Hepatocyte (in vitro differentiated cells): ENCODE data around the gene QRICH2.

Experiments used
- CTCF ChIP-seq: fragments of 200-600 bp; sonication (generic); IDR thresholded peaks from 2 replicates; pipeline ENCODE4 v1.5.1; 2016; ENCODE audit warnings: antibody characterized with exemption, mild to moderate bottlenecking; ENCODE audit not compliant: poor library complexity
- EZH2 ChIP-seq: fragments of 200-600 bp; sonication (generic); IDR thresholded peaks from 2 replicates; pipeline ENCODE4 v1.6.1; 2016; ENCODE audit warnings: antibody characterized with exemption, mild to moderate bottlenecking, borderline replicate concordance
- EZH2phosphoT487 ChIP-seq: fragments of 200-600 bp; sonication (generic); IDR thresholded peaks from one replicate; pipeline ENCODE4 v1.6.1; 2018; ENCODE audit warnings: antibody characterized with exemption, mild to moderate bottlenecking, low read depth, moderate library complexity; ENCODE audit not compliant: unreplicated experiment, severe bottlenecking

DNA sequence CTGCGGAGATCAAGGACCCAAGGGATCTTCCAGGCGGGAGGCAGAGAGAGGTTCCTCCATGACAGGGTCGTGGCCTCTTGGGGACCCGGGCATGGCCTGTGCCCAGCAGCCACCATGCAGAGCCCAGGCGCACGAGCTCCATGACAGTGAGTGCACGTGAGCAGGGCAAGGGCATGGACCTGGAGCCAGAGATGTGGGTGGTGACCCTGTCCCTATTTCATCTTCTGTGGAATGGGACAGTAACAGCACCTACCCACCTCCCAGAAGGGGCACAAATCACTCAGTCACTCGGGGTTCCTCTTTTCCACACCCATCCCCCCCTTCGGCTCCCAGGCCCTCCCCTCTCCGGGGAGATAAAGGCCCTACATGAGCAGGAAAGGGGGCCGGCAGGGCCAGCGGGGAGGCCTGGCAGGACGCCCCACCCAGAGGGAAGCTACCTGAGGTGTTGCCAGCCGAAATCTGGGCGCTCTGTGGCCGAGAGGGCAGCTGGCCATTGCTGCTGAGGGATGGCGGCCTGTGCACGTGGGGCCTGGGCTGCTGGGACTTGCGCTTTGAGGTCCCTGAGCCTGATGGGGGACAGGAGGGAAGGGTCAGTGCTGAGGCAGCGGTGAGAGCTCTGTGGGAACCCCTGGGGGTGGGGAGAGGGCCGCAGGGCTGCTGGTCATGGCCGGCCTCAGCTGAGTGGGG is 32.6 kb downstream of the QRICH2 start:
- TF ChIP-seq EZH2phosphoT487, result no peak
- no peak for TF ChIP-seq CTCF
- TF ChIP-seq EZH2, result no peak
